ENCODE data around the gene PRTG. TPM values are rescaled to one million over a fixed set of nuclear protein-coding genes. Genes with fewer than 3 reads are reported as not detected.

The PRTG gene
- polyA plus RNA-seq, 1 donor (not counting 4 experiments of a cell fraction or from before 2014, with no cell fraction given) = not detected

GRCh38 chr15:55782901-55783300 lies 39.9 kb upstream of the PRTG start:
- no peaks in the 10 kb centered on the region for H3K9me1 ChIP-seq (ENCODE audit: control insufficient read depth, extremely low read depth, insufficient read depth, low read length)
- FAIRE-seq = no peak
- H3K36me3 ChIP-seq (ENCODE audit: control insufficient read depth in 2 of 2, extremely low read depth in 1 of 2, insufficient read depth in 2 of 2, low read length in 2 of 2) = no peaks in the 10 kb centered on the region
- H3K4me3 ChIP-seq (ENCODE audit: control insufficient read depth in 2 of 3, extremely low read depth in 1 of 3, insufficient read depth in 2 of 3, low read depth in 1 of 3, low read length in 3 of 3) = no peak overlapping the region
- H3K4me2 ChIP-seq (ENCODE audit: control insufficient read depth, extremely low read depth, insufficient read depth, low read depth, low read length) = no peak overlapping the region
- no peak overlapping the region for H3K9ac ChIP-seq (ENCODE audit: control insufficient read depth, extremely low read depth, insufficient read depth, low read length)
- no peak for TF ChIP-seq EZH2 (IDR thresholded peaks at IDR 0.05; ENCODE audit: low read length)
- TF ChIP-seq, protein P1, sequence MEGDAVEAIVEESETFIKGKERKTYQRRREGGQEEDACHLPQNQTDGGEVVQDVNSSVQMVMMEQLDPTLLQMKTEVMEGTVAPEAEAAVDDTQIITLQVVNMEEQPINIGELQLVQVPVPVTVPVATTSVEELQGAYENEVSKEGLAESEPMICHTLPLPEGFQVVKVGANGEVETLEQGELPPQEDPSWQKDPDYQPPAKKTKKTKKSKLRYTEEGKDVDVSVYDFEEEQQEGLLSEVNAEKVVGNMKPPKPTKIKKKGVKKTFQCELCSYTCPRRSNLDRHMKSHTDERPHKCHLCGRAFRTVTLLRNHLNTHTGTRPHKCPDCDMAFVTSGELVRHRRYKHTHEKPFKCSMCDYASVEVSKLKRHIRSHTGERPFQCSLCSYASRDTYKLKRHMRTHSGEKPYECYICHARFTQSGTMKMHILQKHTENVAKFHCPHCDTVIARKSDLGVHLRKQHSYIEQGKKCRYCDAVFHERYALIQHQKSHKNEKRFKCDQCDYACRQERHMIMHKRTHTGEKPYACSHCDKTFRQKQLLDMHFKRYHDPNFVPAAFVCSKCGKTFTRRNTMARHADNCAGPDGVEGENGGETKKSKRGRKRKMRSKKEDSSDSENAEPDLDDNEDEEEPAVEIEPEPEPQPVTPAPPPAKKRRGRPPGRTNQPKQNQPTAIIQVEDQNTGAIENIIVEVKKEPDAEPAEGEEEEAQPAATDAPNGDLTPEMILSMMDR (optimal IDR thresholded peaks at IDR 0.05 in 1 of 3, IDR thresholded peaks at IDR 0.05 in 1 of 3, conservative IDR thresholded peaks at IDR 0.05 in 1 of 3; ENCODE audit: extremely low read depth in 1 of 3, insufficient read depth in 2 of 3, low read length in 3 of 3) = no peak
- H3K9me3 ChIP-seq (ENCODE audit: control insufficient read depth, low read depth, low read length) = no peaks in the 10 kb centered on the region
- no peak overlapping the region for H3K27ac ChIP-seq (ENCODE audit: control insufficient read depth, insufficient read depth, low read length)
- no peak overlapping the region for H2AFZ ChIP-seq (ENCODE audit: control insufficient read depth, low read length)
- no peaks in the 10 kb centered on the region for H3K79me2 ChIP-seq (ENCODE audit: control insufficient read depth, insufficient read depth, low read length)
- no peaks in the 10 kb centered on the region for H3K27me3 ChIP-seq (ENCODE audit: control insufficient read depth, extremely low read depth, insufficient read depth, low read length)
- H3K4me1 ChIP-seq (ENCODE audit: control insufficient read depth, extremely low read depth, insufficient read depth, low read length) = no peaks in the 10 kb centered on the region
- no peaks in the 10 kb centered on the region for H4K20me1 ChIP-seq (ENCODE audit: control insufficient read depth, extremely low read depth, insufficient read depth, low read length)
- DNase-seq (ENCODE audit: low read depth, low spot score) = no peak
- dilution Hi-C loops (cut with MboI; ENCODE audit: extremely low pct_ligation_motif_present, low sequenced_read_pairs) = no loop called here

DNA sequence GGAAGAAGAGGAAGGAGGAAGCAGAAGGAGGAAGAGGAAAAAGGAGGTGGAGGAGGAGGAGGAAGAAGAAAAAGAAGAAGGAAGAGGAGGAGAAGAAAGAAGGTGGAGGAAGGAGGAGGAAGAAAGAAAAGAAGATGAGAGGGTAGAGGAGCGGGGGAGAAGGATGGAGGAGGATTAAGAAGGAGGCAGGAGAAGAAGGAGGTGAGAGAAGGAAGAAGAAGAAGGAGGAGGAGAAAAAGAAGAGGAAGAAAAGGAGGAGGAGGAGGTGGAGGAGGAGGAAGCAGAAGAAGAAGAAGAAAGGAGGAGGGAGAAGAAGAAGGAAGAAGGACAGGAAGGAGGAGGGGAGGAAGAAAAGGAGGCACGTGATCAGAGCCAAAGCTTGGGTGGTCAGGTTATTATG lies 37.3 kb upstream of the PRTG start:
- no peak overlapping the region for H3K27ac ChIP-seq (ENCODE audit: control insufficient read depth, insufficient read depth, low read length)
- H3K4me1 ChIP-seq (ENCODE audit: control insufficient read depth, extremely low read depth, insufficient read depth, low read length) = no peaks in the 10 kb centered on the region
- no peaks in the 10 kb centered on the region for H3K9me3 ChIP-seq (ENCODE audit: control insufficient read depth, low read depth, low read length)
- H3K36me3 ChIP-seq (ENCODE audit: control insufficient read depth in 2 of 2, extremely low read depth in 1 of 2, insufficient read depth in 2 of 2, low read length in 2 of 2) = no peaks in the 10 kb centered on the region
- TF ChIP-seq, protein P1 (optimal IDR thresholded peaks at IDR 0.05 in 1 of 3, IDR thresholded peaks at IDR 0.05 in 1 of 3, conservative IDR thresholded peaks at IDR 0.05 in 1 of 3; ENCODE audit: extremely low read depth in 1 of 3, insufficient read depth in 2 of 3, low read length in 3 of 3) = no peak
- no peak for TF ChIP-seq EZH2 (IDR thresholded peaks at IDR 0.05; ENCODE audit: low read length)
- no peaks in the 10 kb centered on the region for H3K27me3 ChIP-seq (ENCODE audit: control insufficient read depth, extremely low read depth, insufficient read depth, low read length)
- no peaks in the 10 kb centered on the region for H3K79me2 ChIP-seq (ENCODE audit: control insufficient read depth, insufficient read depth, low read length)
- no peaks in the 10 kb centered on the region for H4K20me1 ChIP-seq (ENCODE audit: control insufficient read depth, extremely low read depth, insufficient read depth, low read length)
- H2AFZ ChIP-seq (ENCODE audit: control insufficient read depth, low read length) = no peak overlapping the region
- no peak overlapping the region for H3K4me2 ChIP-seq (ENCODE audit: control insufficient read depth, extremely low read depth, insufficient read depth, low read depth, low read length)
- no peaks in the 10 kb centered on the region for H3K9me1 ChIP-seq (ENCODE audit: control insufficient read depth, extremely low read depth, insufficient read depth, low read length)
- FAIRE-seq (no peak), DNase-seq (ENCODE audit: low read depth, low spot score) (no peak)
- H3K4me3 ChIP-seq (ENCODE audit: control insufficient read depth in 2 of 3, extremely low read depth in 1 of 3, insufficient read depth in 2 of 3, low read depth in 1 of 3, low read length in 3 of 3) = no peak overlapping the region
- dilution Hi-C loops (cut with MboI; ENCODE audit: extremely low pct_ligation_motif_present, low sequenced_read_pairs) = no loop called here
- no peak overlapping the region for H3K9ac ChIP-seq (ENCODE audit: control insufficient read depth, extremely low read depth, insufficient read depth, low read length)
